ENCODE measurements around the gene AP2M1. TPM values are rescaled to one million over a fixed set of nuclear protein-coding genes. Genes with fewer than 3 reads are reported as not detected.

AP2M1 gene
- total and polyA plus RNA-seq, 4 donors, result 71.9 to 200 (median 135) TPM

DNA sequence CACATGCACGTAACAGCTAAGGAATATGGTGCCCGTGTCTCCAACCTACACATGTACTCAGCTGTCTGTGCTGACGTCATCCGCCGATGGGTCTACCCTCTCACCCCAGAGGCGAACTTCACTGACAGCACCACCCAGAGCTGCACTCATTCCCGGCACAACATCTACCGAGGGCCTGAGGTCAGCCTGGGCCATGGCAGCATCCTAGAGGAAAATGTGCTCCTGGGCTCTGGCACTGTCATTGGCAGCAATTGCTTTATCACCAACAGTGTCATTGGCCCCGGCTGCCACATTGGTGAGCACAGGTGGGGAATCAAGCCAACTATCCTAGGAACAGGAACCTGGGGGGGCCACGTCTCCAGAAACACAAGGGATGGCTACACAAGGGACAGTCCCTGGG, 34.2 kb upstream of the AP2M1 start:
- Histone ChIP-seq H3K4me3 (ENCODE audit: low read depth in 1 of 3, low read length in 3 of 3) (no peak overlapping the region), H3K9me3 (ENCODE audit: control insufficient read depth in 4 of 4, low read length in 3 of 4) (no peaks in the 10 kb centered on the region), H3K27me3 (ENCODE audit: control insufficient read depth in 4 of 4, insufficient read depth in 4 of 4, low read length in 3 of 4) (no peaks in the 10 kb centered on the region), H3K4me1 (ENCODE audit: control insufficient read depth in 4 of 4, insufficient read depth in 4 of 4, low read length in 3 of 4) (peaks cover 0 to 31% (median 21%) of the 10 kb centered on the region in 4 donors), H3K27ac (ENCODE audit: low read depth in 1 of 2, low read length in 2 of 2) (no peak overlapping the region), H3K9ac (ENCODE audit: low read depth in 1 of 2, low read length in 2 of 2) (no peak overlapping the region), H3K36me3 (ENCODE audit: control insufficient read depth in 4 of 4, insufficient read depth in 3 of 4, low read depth in 1 of 4, low read length in 3 of 4) (peaks cover 2 to 58% (median 44%) of the 10 kb centered on the region in 4 donors)
- WGBS, result 94% methylated on average over 10 of the region's 10 CpGs
- DNase-seq (ENCODE audit: low spot score), result no peak
- TF ChIP-seq, protein P1, sequence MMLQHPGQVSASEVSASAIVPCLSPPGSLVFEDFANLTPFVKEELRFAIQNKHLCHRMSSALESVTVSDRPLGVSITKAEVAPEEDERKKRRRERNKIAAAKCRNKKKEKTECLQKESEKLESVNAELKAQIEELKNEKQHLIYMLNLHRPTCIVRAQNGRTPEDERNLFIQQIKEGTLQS (IDR thresholded peaks at IDR 0.05), result no peak
- no peak for TF ChIP-seq FOXA2 (IDR thresholded peaks at IDR 0.05)
- TF ChIP-seq, protein P2, sequence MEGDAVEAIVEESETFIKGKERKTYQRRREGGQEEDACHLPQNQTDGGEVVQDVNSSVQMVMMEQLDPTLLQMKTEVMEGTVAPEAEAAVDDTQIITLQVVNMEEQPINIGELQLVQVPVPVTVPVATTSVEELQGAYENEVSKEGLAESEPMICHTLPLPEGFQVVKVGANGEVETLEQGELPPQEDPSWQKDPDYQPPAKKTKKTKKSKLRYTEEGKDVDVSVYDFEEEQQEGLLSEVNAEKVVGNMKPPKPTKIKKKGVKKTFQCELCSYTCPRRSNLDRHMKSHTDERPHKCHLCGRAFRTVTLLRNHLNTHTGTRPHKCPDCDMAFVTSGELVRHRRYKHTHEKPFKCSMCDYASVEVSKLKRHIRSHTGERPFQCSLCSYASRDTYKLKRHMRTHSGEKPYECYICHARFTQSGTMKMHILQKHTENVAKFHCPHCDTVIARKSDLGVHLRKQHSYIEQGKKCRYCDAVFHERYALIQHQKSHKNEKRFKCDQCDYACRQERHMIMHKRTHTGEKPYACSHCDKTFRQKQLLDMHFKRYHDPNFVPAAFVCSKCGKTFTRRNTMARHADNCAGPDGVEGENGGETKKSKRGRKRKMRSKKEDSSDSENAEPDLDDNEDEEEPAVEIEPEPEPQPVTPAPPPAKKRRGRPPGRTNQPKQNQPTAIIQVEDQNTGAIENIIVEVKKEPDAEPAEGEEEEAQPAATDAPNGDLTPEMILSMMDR (IDR thresholded peaks at IDR 0.05; ENCODE audit: low read depth, low read length, missing input control), result no peak
- TF ChIP-seq, protein P3, sequence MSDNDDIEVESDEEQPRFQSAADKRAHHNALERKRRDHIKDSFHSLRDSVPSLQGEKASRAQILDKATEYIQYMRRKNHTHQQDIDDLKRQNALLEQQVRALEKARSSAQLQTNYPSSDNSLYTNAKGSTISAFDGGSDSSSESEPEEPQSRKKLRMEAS (IDR thresholded peaks at IDR 0.05), result no peak
- no peak for TF ChIP-seq FOXA1 (IDR thresholded peaks at IDR 0.05)
- no peak for TF ChIP-seq RXRA (IDR thresholded peaks at IDR 0.05)
- no peak for TF ChIP-seq EGR1 (IDR thresholded peaks at IDR 0.05; ENCODE audit: low read depth in 2 of 2)

DNA sequence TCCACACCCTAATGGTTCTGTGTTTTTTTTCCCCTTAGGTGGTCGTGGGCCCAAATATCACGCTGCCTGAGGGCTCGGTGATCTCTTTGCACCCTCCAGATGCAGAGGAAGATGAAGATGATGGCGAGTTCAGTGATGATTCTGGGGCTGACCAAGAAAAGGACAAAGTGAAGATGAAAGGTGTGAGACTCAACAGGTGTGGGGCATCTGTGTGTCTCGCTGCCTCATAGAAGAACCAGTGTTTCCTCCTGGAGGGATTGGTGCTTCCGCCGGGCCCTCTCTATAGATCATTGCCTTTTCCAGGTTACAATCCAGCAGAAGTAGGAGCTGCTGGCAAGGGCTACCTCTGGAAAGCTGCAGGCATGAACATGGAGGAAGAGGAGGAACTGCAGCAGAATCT, 32.5 kb upstream of the AP2M1 start:
- H3K9ac ChIP-seq (ENCODE audit: low read depth in 1 of 2, low read length in 2 of 2), result no peak overlapping the region
- TF ChIP-seq TAF1 (conservative IDR thresholded peaks at IDR 0.05) (no peak), SP1 (IDR thresholded peaks at IDR 0.05) (no peak), GABPA (IDR thresholded peaks at IDR 0.05 in 1 of 2, conservative IDR thresholded peaks at IDR 0.05 in 1 of 2) (no peak), NR2F2 (IDR thresholded peaks at IDR 0.05) (no peak), YY1 (IDR thresholded peaks at IDR 0.05) (no peak), HNF4G (IDR thresholded peaks at IDR 0.05) (no peak), FOXA1 (IDR thresholded peaks at IDR 0.05) (no peak), HNF4A (conservative IDR thresholded peaks at IDR 0.05) (no peak), EGR1 (IDR thresholded peaks at IDR 0.05; ENCODE audit: low read depth in 2 of 2) (no peak), FOXA2 (IDR thresholded peaks at IDR 0.05) (no peak), RXRA (IDR thresholded peaks at IDR 0.05) (no peak)
- TF ChIP-seq, protein P2 (IDR thresholded peaks at IDR 0.05; ENCODE audit: low read depth, low read length, missing input control), result no peak
- TF ChIP-seq, protein P4, sequence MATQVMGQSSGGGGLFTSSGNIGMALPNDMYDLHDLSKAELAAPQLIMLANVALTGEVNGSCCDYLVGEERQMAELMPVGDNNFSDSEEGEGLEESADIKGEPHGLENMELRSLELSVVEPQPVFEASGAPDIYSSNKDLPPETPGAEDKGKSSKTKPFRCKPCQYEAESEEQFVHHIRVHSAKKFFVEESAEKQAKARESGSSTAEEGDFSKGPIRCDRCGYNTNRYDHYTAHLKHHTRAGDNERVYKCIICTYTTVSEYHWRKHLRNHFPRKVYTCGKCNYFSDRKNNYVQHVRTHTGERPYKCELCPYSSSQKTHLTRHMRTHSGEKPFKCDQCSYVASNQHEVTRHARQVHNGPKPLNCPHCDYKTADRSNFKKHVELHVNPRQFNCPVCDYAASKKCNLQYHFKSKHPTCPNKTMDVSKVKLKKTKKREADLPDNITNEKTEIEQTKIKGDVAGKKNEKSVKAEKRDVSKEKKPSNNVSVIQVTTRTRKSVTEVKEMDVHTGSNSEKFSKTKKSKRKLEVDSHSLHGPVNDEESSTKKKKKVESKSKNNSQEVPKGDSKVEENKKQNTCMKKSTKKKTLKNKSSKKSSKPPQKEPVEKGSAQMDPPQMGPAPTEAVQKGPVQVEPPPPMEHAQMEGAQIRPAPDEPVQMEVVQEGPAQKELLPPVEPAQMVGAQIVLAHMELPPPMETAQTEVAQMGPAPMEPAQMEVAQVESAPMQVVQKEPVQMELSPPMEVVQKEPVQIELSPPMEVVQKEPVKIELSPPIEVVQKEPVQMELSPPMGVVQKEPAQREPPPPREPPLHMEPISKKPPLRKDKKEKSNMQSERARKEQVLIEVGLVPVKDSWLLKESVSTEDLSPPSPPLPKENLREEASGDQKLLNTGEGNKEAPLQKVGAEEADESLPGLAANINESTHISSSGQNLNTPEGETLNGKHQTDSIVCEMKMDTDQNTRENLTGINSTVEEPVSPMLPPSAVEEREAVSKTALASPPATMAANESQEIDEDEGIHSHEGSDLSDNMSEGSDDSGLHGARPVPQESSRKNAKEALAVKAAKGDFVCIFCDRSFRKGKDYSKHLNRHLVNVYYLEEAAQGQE (IDR thresholded peaks at IDR 0.05), result no peak
- TF ChIP-seq, protein P1 (IDR thresholded peaks at IDR 0.05), result no peak
- 88% methylated on average over 7 of the region's 7 CpGs for WGBS
- no peak overlapping the region for H3K27ac ChIP-seq (ENCODE audit: low read depth in 1 of 2, low read length in 2 of 2)
- H3K36me3 ChIP-seq (ENCODE audit: control insufficient read depth in 4 of 4, insufficient read depth in 3 of 4, low read depth in 1 of 4, low read length in 3 of 4), result peaks cover 2 to 64% (median 47%) of the 10 kb centered on the region in 4 donors
- H3K4me3 ChIP-seq (ENCODE audit: low read depth in 1 of 3, low read length in 3 of 3), result no peak overlapping the region
- no peaks in the 10 kb centered on the region for H3K27me3 ChIP-seq (ENCODE audit: control insufficient read depth in 4 of 4, insufficient read depth in 4 of 4, low read length in 3 of 4)
- H3K9me3 ChIP-seq (ENCODE audit: control insufficient read depth in 4 of 4, low read length in 3 of 4), result no peaks in the 10 kb centered on the region
- no peak for DNase-seq (ENCODE audit: low spot score)
- peaks cover 0 to 16% (median 6%) of the 10 kb centered on the region in 4 donors for H3K4me1 ChIP-seq (ENCODE audit: control insufficient read depth in 4 of 4, insufficient read depth in 4 of 4, low read length in 3 of 4)
